Stimulated activated CD4-positive, alpha-beta T cell treated with anti-CD3 and anti-CD28 coated beads, Interleukin-12 subunit alpha, Interleukin-12 subunit beta, amount 100 ng/mL, for 4 hours (primary cell): Measurements from ENCODE around the gene ADAMTS3.

Experiments
- DNase-seq: peaks from one replicate; pipeline ENCODE4 v3.0.0-alpha.2; 2020

The ADAMTS3 gene

DNA sequence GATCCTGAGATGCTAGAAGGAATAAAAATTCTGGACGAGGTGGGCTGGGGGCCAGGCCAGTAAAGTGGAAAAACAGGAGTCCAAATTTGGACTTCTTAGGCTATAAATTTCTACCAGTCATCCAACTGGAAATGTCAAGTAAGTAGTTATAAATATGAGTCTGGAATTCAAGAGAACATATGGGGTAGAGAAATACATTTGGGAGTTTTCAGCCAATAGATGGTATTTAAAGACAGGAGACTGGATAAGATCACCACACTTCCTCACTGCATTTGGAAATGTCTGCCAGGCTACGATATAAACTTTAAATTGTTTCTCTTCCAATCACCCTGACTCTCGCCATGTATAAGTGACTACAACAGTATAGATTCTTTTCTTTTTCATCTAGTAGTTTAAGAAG is 294.8 kb downstream of the ADAMTS3 start:
- no peak for DNase-seq

DNA sequence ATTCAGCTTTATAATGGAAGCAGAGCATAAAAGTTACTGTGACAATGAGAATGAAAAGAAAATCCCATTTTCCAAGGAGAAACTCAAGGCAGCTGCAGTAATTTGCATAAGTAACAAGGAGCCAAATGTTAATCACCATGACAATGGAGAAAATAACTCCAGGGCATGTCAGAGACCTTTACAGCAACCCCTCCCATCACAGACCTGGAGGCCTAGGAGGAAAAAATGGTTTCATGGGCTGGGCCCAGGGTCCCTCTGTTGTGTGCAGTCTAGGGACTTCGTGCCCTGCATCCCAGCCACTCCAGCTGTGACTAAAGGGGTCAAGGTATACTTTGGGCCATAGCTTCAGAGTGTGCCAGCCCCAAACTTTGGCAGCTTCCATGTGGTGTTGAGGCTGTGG is 313.8 kb downstream of the ADAMTS3 start:
- no peak for DNase-seq

DNA sequence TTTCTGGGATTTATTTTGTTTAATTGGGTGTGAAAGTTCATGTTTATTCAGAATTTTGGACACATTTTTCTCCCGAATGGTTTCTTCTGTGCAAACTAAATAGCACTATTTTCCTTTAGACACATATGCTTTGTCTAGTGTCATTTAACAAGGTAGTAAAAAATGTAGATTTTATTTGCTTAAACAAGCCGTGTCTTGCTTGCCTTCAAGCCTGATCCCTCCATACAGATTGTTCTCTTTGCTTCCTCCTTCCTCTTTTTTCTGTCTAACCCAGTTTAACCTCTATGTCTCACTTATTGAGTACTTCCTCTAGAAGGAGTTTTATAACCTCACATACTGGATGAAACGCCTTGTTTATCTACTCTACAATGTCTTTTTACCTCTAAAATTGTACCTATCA is 325.4 kb downstream of the ADAMTS3 start:
- DNase-seq = no peak

DNA sequence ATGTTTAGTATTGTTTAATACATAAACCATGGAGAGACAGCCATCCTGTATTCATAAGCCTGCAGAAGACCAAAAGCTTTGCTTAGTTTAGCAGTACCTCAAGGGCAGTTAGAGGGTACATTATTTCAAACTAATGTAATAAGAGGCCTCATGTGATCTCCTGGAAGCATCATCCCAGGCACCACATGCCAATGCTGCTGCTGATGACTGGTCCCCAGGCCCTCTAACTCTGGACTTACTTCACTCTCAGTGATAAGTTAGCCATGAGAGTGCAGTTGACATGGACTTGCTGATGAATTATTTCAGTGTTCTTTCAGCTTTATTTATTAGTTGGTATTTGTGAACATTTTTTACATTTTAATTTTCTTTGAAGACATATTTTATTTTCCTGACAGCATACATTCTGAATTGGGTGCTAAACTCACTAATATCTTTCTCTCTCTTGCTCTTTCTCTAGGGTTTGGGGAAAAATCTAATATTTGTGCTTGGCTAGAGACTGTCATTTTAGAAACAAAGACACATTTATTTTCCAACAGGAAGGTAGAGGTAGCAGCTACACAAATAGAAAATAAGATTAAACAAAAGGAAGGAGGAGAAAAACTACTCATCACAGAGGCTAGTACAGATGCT is 329.4 kb downstream of the ADAMTS3 start:
- no peak for DNase-seq
